Suprapubic skin (tissue), 4 donors: Measurements from ENCODE around the gene PRSS57. TPM values are rescaled to one million over a fixed set of nuclear protein-coding genes. Genes with fewer than 3 reads are reported as not detected.

Experiments
- DNase-seq, 2 donors: peaks; one replicate each; pipeline ENCODE4 v3.0.0-alpha.2; 2019; ENCODE audit warnings: low spot score in 2 of 2
- H3K27ac ChIP-seq: fragments of 200-600 bp; sonication (generic); one replicate; pipeline ENCODE4 v1.5.1; 2019
- H3K27me3 ChIP-seq: fragments of 200-600 bp; sonication (generic); one replicate; pipeline ENCODE4 v1.5.1; 2019
- H3K36me3 ChIP-seq: fragments of 200-600 bp; sonication (generic); one replicate; pipeline ENCODE4 v1.5.1; 2019
- H3K4me1 ChIP-seq: fragments of 200-600 bp; sonication (generic); one replicate; pipeline ENCODE4 v1.5.1; 2019
- H3K4me3 ChIP-seq: fragments of 200-600 bp; sonication (generic); one replicate; pipeline ENCODE4 v1.5.1; 2019; ENCODE audit warnings: mild to moderate bottlenecking
- H3K9me3 ChIP-seq: fragments of 200-600 bp; sonication (generic); one replicate; pipeline ENCODE4 v1.5.1; 2019
- EP300 ChIP-seq: sonication (generic); formaldehyde crosslinking; IDR thresholded peaks from one replicate; pipeline ENCODE4 v1.6.1; 2017; ENCODE audit warnings: antibody characterized with exemption
- POLR2A ChIP-seq, 2 donors: fragments of 450-650 bp; IDR thresholded peaks; one replicate each; pipeline ENCODE4 v1.6.1; 2017; ENCODE audit warnings: antibody characterized with exemption in 2 of 2, mild to moderate bottlenecking in 2 of 2, moderate library complexity in 2 of 2
- POLR2AphosphoS5 ChIP-seq, 3 donors: sonication (generic); formaldehyde crosslinking; IDR thresholded peaks; one replicate each; pipeline ENCODE4 v1.6.1; 2017; ENCODE audit warnings: antibody characterized with exemption in 3 of 3
- WGBS: methylation state at CpG from one replicate; pipeline ENCODE4 v1.1.5; 2018; 5-methylcytosine and 5-hydroxymethylcytosine counted together
- total RNA-seq, 4 donors: library from RNA; depleted of rRNA; stranded (reverse); fragments of >200 nt; gene quantifications; one replicate each; pipeline ENCODE4 v1.1.0, GENCODE V29; 2016
- TF ChIP-seq, protein P1 (sequence below), 2 donors: fragments of 200-600 bp in 1 of 2; fragments of 450-650 bp in 1 of 2; sonication (generic) in 1 of 2; IDR thresholded peaks; one replicate each; pipeline ENCODE4 v1.5.1; 2016 to 2019; ENCODE audit warnings: antibody characterized with exemption in 2 of 2, mild to moderate bottlenecking in 1 of 2, moderate library complexity in 1 of 2

Gene PRSS57
- total RNA-seq, 4 donors from 2014 or later: not detected

DNA sequence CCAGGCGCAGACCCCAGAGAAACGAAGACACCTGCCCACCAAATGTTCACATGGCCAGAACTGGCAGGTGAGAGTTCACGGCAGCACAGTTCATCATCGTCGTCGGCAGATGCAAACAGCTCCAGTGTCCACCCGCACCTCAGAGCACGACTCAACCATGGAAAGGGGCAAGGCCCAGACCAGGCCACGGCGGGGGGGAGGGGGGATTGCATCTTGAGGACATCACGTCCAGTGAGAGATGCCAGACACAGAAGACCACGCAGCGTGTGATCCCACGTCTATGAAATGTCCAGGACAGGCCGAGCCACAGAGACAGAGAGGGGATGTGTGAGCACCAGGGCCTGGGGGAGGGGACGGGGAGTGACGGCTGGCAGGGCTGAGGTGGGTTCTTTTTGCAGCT is 39.6 kb downstream of the PRSS57 start:
- no peaks in the 10 kb centered on the region for H3K9me3 ChIP-seq
- H3K4me3 ChIP-seq: no peak overlapping the region
- peaks cover 47% of the 10 kb centered on the region for H3K36me3 ChIP-seq
- peaks cover 51% of the 10 kb centered on the region for H3K4me1 ChIP-seq
- H3K27me3 ChIP-seq: no peaks in the 10 kb centered on the region
- no peak overlapping the region for H3K27ac ChIP-seq
- no peak for DNase-seq
- TF ChIP-seq, protein P1, sequence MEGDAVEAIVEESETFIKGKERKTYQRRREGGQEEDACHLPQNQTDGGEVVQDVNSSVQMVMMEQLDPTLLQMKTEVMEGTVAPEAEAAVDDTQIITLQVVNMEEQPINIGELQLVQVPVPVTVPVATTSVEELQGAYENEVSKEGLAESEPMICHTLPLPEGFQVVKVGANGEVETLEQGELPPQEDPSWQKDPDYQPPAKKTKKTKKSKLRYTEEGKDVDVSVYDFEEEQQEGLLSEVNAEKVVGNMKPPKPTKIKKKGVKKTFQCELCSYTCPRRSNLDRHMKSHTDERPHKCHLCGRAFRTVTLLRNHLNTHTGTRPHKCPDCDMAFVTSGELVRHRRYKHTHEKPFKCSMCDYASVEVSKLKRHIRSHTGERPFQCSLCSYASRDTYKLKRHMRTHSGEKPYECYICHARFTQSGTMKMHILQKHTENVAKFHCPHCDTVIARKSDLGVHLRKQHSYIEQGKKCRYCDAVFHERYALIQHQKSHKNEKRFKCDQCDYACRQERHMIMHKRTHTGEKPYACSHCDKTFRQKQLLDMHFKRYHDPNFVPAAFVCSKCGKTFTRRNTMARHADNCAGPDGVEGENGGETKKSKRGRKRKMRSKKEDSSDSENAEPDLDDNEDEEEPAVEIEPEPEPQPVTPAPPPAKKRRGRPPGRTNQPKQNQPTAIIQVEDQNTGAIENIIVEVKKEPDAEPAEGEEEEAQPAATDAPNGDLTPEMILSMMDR (IDR thresholded peaks at IDR 0.05): no peak
- TF ChIP-seq EP300: no peak
- TF ChIP-seq POLR2AphosphoS5 (IDR thresholded peaks at IDR 0.05): no peak
- TF ChIP-seq POLR2A (IDR thresholded peaks at IDR 0.05): no peak
- 79% methylated on average over 10 of the region's 17 CpGs for WGBS

DNA sequence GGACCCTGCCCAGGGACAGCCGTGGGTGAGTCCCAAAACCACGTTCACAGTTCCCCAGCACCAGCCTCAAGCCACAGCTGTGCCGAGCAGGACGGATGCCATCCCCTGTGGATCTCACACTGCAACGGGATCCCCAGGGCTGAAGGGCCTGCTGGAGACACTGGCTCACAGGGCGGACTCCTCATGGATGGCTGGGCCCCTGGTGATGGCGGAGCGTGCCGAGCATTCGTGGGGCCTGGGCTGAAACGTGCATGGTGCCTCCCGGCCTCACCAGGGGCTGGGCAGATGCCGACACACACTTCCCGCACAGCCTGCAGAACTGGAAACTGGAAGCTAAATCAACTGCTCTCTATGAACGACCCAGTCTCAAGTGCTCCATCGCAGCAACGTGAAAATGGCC is 41.8 kb downstream of the PRSS57 start:
- Histone ChIP-seq H3K27ac (no peak overlapping the region), H3K4me3 (no peak overlapping the region), H3K9me3 (no peaks in the 10 kb centered on the region), H3K4me1 (peaks cover 28% of the 10 kb centered on the region), H3K36me3 (peaks cover 68% of the 10 kb centered on the region), H3K27me3 (no peaks in the 10 kb centered on the region)
- 90% methylated on average over 7 of the region's 17 CpGs for WGBS
- TF ChIP-seq, protein P1 (IDR thresholded peaks at IDR 0.05): no peak
- no peak for TF ChIP-seq POLR2A (IDR thresholded peaks at IDR 0.05)
- no peak for TF ChIP-seq EP300
- TF ChIP-seq POLR2AphosphoS5 (IDR thresholded peaks at IDR 0.05): no peak
- no peak for DNase-seq

DNA sequence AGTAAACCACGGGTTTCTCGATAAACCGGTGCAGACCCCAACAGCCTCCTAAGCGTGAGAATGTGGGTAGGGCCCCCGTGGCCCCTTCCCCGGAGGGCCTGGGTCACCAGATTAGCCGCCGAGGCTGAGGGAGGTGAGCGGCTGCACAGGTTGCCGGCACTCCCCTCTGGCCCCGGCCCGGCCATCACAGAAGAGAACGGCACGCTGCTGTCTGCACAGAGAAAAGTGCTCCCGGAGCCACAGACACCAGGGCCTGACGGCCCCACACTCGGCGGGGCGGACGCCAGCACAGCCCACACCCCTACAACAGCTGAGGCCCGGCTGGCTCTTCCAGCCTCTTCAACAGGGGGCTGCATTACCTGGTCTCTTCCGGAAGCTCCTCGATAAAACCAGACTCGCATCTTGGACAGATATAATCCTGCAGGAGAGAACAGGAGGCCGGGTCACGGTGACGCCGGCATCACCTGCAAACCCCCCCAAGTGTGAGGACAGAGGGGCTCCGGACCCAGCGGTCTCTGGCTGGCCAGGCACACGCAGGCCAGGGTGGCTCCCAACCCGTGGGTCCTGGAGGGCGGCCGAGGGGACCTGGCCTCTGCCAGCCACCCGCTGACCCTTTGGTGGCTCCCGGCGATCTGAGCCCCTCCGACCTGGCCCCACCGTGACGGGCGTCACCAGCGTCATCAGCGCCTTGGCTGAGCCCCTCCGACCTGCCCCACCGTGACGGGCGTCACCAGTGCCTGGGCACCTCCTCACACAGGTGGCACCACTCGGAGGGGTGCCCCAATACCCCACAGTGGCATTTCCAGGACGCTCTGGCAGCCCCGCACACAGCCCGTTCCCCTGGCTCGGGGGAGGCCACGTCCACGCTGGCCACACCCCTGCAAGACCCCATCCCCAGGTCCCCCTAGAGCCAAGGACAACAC is 42.5 kb downstream of the PRSS57 start:
- Histone ChIP-seq H3K27me3 (no peaks in the 10 kb centered on the region), H3K4me3 (no peak overlapping the region), H3K4me1 (peaks cover 21% of the 10 kb centered on the region), H3K36me3 (peaks cover 75% of the 10 kb centered on the region), H3K9me3 (no peaks in the 10 kb centered on the region), H3K27ac (no peak overlapping the region)
- no peak for TF ChIP-seq EP300
- TF ChIP-seq, protein P1 (IDR thresholded peaks at IDR 0.05): no peak
- TF ChIP-seq POLR2A (IDR thresholded peaks at IDR 0.05): no peak
- no peak for TF ChIP-seq POLR2AphosphoS5 (IDR thresholded peaks at IDR 0.05)
- WGBS: 95% methylated on average over 25 of the region's 54 CpGs
- DNase-seq: no peak

DNA sequence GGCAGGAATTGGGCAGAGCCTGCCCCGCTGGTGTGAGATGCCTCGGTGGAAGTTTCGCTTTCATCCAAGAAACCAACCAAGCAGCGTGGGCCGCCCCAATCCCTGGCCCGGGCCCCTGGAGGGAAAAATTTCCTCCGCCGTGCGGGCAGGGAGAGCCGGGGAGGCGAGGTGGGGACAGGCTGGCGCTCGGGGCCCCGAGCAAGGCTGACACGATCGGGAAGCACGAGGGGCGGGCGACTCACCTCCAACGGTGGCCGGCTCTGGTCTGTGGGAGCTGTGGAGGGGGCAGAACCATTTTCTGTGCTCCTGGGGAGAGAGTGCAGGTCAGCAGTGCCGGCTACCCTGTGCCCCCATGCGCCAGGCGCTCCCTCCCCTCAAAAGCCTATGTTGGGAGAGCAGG is 43.3 kb downstream of the PRSS57 start:
- no peak for DNase-seq
- no peak overlapping the region for H3K4me3 ChIP-seq
- H3K36me3 ChIP-seq: peaks cover 76% of the 10 kb centered on the region
- peaks cover 14% of the 10 kb centered on the region for H3K4me1 ChIP-seq
- H3K27me3 ChIP-seq: no peaks in the 10 kb centered on the region
- no peak for TF ChIP-seq POLR2AphosphoS5 (IDR thresholded peaks at IDR 0.05)
- TF ChIP-seq EP300: no peak
- TF ChIP-seq POLR2A (IDR thresholded peaks at IDR 0.05): no peak
- 91% methylated on average over 14 of the region's 24 CpGs for whole genome bisulfite sequencing
- no peak overlapping the region for H3K27ac ChIP-seq
- H3K9me3 ChIP-seq: no peaks in the 10 kb centered on the region

DNA sequence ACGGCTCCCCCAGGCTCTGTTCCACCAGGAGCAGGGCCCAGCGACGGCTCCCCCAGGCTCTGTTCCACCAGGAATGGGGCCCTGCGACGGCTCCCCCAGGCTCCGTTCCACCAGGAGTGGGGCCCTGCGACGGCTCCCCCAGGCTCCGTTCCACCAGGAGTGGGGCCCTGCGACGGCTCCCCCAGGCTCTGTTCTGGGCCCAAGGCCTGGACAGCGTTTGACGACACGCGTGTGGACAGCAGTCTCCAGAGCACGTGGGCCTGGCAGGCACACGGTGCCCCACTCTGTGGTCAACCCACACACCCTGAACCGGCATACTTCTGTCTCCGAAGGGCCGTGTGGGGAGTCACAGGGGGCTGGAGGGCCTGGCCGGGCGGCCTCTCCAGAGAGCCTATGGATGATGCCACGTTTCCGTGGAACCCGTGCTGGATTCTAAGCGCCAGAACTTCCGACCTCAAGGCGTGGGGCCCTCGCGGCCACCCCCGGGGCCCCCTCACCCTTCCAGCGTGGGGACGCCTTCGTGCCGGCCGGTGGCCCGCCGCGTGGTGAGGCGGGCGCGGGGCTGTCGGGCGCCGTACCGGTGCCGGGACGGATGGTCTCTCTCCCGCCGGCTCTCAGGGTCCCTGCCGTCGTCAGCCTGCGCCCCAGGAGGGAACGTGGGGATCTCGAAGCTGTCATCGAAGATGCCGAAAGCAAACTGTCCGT is 44.0 kb downstream of the PRSS57 start:
- Histone ChIP-seq H3K27me3 (no peaks in the 10 kb centered on the region), H3K9me3 (no peaks in the 10 kb centered on the region), H3K36me3 (peaks cover 78% of the 10 kb centered on the region), H3K27ac (no peak overlapping the region), H3K4me3 (no peak overlapping the region), H3K4me1 (peaks cover 7% of the 10 kb centered on the region)
- WGBS: 97% methylated on average over 40 of the region's 58 CpGs
- no peak for DNase-seq
- TF ChIP-seq POLR2A (IDR thresholded peaks at IDR 0.05): no peak
- no peak for TF ChIP-seq EP300
- TF ChIP-seq, protein P1 (IDR thresholded peaks at IDR 0.05): no peak
- no peak for TF ChIP-seq POLR2AphosphoS5 (IDR thresholded peaks at IDR 0.05)
